TTC549 (cell line): ENCODE data around the gene ABLIM2.
"Not testable (repeated sequence)": the region's sequence is repeated elsewhere in the genome, so short reads cannot be mapped to it uniquely, and the experiment has no call there.

Source experiments
- FAIRE-seq: peaks from 2 replicates; lab custom pipeline; 2012; peaks lifted over from hg19 to GRCh38; lab: Jason Lieb, UNC

ABLIM2 gene

GRCh38 chr4:7960017-7960789, 198.4 kb downstream of the ABLIM2 start:
- no peak for FAIRE-seq

GRCh38 chr4:7959078-7959477, 199.5 kb downstream of the ABLIM2 start:
- no peak for FAIRE-seq

GRCh38 chr4:7956934-7957656, 201.5 kb downstream of the ABLIM2 start:
- FAIRE-seq: no peak

- no peak for FAIRE-seq
These were observed 202.3 kb downstream of the ABLIM2 start for GRCh38 chr4:7956270-7956808.

GRCh38 chr4:7955393-7955792, 203.2 kb downstream of the ABLIM2 start:
- no peak for FAIRE-seq

- FAIRE-seq: no peak
These were observed 206.0 kb downstream of the ABLIM2 start for GRCh38 chr4:7952615-7953014.

GRCh38 chr4:7950301-7951092, 208.1 kb downstream of the ABLIM2 start:
- FAIRE-seq: no peak

- FAIRE-seq: no peak
These were observed 208.9 kb downstream of the ABLIM2 start for GRCh38 chr4:7949759-7950158.

GRCh38 chr4:7947927-7948326, 210.7 kb downstream of the ABLIM2 start:
- no peak for FAIRE-seq

- no peak for FAIRE-seq
These were observed 212.8 kb downstream of the ABLIM2 start for GRCh38 chr4:7945709-7946380.

- FAIRE-seq: no peak
These were observed 213.9 kb downstream of the ABLIM2 start for GRCh38 chr4:7944599-7945220.

- not testable (repeated sequence) for FAIRE-seq
These were observed 214.9 kb downstream of the ABLIM2 start for GRCh38 chr4:7943688-7944087.

GRCh38 chr4:7943211-7943610, 215.4 kb downstream of the ABLIM2 start:
- no peak for FAIRE-seq

- FAIRE-seq: no peak
These were observed 216.6 kb downstream of the ABLIM2 start for GRCh38 chr4:7941965-7942496.

- no peak for FAIRE-seq
These were observed 217.3 kb downstream of the ABLIM2 start for GRCh38 chr4:7941111-7941964.

GRCh38 chr4:7939377-7940108, 219.1 kb downstream of the ABLIM2 start, which contains the start of gene AFAP1:
Gene AFAP1 (minus strand): TSS chr4:7939861. CDS start chr4:7872078, 67,783 bp downstream.
- no peak for FAIRE-seq

- no peak for FAIRE-seq
These were observed 219.8 kb downstream of the ABLIM2 start for GRCh38 chr4:7938609-7939376.

- no peak for FAIRE-seq
These were observed 220.4 kb downstream of the ABLIM2 start for GRCh38 chr4:7938266-7938608.

GRCh38 chr4:7937006-7937405, 221.6 kb downstream of the ABLIM2 start:
- FAIRE-seq: no peak
